Fibroblast of lung (primary cell): ENCODE results near the gene ACOD1. TPM values are rescaled to one million over a fixed set of nuclear protein-coding genes. Genes with fewer than 3 reads are reported as not detected.

Source experiments
- DNase-seq, 2 donors: peaks; one replicate each; pipeline versions ENCODE4 v3.0.0 to v3.0.0-alpha.2; 2010; ENCODE audit warnings: low read depth in 2 of 2
- H2AFZ ChIP-seq: 2 replicates; pipeline ENCODE4 v1.5.1; 2012; ENCODE audit warnings: low read length, control low read depth, inconsistent platforms
- H3K27ac ChIP-seq: 2 replicates; pipeline ENCODE4 v1.5.1; 2011; ENCODE audit warnings: low read length, control low read depth; ENCODE audit not compliant: insufficient read depth
- H3K27me3 ChIP-seq: 2 replicates; pipeline ENCODE4 v1.5.1; 2011; ENCODE audit warnings: mild to moderate bottlenecking, low read length; ENCODE audit not compliant: control insufficient read depth, insufficient read depth
- H3K36me3 ChIP-seq: 2 replicates; pipeline ENCODE4 v1.5.1; 2011; ENCODE audit warnings: low read length; ENCODE audit not compliant: control insufficient read depth, insufficient read depth
- H3K4me1 ChIP-seq: 2 replicates; pipeline ENCODE4 v1.5.1; 2011; ENCODE audit warnings: low read length; ENCODE audit not compliant: control insufficient read depth, insufficient read depth; ENCODE audit errors: extremely low read depth
- H3K4me2 ChIP-seq: 2 replicates; pipeline ENCODE4 v1.5.1; 2011; ENCODE audit warnings: low read length, control low read depth; ENCODE audit not compliant: insufficient read depth; ENCODE audit errors: extremely low read depth
- H3K4me3 ChIP-seq, 4 experiments: fragments of 200-600 bp in 1 of 4; sonication (generic) in 1 of 4; replicated peaks in 1 of 4; 2 replicates each; pipeline ENCODE4 v1.5.1; 2011 to 2016; ENCODE audit warnings: low read length in 4 of 4, low read depth in 3 of 4, mild to moderate bottlenecking in 3 of 4, control low read depth in 2 of 4, inconsistent platforms in 1 of 4, mixed read lengths in 1 of 4; ENCODE audit not compliant: insufficient read depth in 1 of 4; ENCODE audit errors: control extremely low read depth in 1 of 4
- H3K79me2 ChIP-seq: 2 replicates; pipeline ENCODE4 v1.5.1; 2012; ENCODE audit warnings: mild to moderate bottlenecking, low read length, inconsistent platforms; ENCODE audit not compliant: control insufficient read depth, insufficient read depth
- H3K9ac ChIP-seq: 2 replicates; pipeline ENCODE4 v1.5.1; 2011; ENCODE audit warnings: mild to moderate bottlenecking, low read length, control low read depth; ENCODE audit not compliant: insufficient read depth
- H3K9me3 ChIP-seq: 2 replicates; pipeline ENCODE4 v1.5.1; 2012; ENCODE audit warnings: low read depth, low read length; ENCODE audit not compliant: control insufficient read depth, insufficient read depth
- H4K20me1 ChIP-seq: 2 replicates; pipeline ENCODE4 v1.5.1; 2011; ENCODE audit warnings: low read length; ENCODE audit not compliant: control insufficient read depth, insufficient read depth; ENCODE audit errors: extremely low read depth
- CTCF ChIP-seq, 2 donors: IDR thresholded peaks in 1 of 2; conservative IDR thresholded peaks in 1 of 2; 1 replicate in 1 of 2; 2 replicates in 1 of 2; pipeline ENCODE4 v1.5.1; 2011 to 2012; ENCODE audit warnings: low read length in 2 of 2, control low read depth in 1 of 2, inconsistent platforms in 1 of 2, low read depth in 1 of 2, mild to moderate bottlenecking in 1 of 2
- EZH2 ChIP-seq: IDR thresholded peaks from 2 replicates; pipeline ENCODE4 v1.5.1; 2012; ENCODE audit warnings: low read length, control low read depth, mild to moderate bottlenecking; ENCODE audit errors: missing control alignments
- polyA plus RNA-seq, 2 donors: library from polyadenylated mRNA; depleted of rRNA in 1 of 2; stranded (reverse) in 1 of 2; unstranded in 1 of 2; fragments of >200 nt; gene quantifications; 2 replicates each; pipeline ENCODE4 v1.2.1, GENCODE V29; 2011 to 2012; ENCODE audit warnings: missing spikeins in 1 of 2
- total RNA-seq: library from RNA; depleted of rRNA; stranded (reverse); fragments of >200 nt; gene quantifications from 2 replicates; pipeline ENCODE4 v1.2.1, GENCODE V29; 2014

ACOD1 gene
- total and polyA plus RNA-seq, 2 donors (not counting 1 experiment from before 2014, with no cell fraction given) = not detected

GRCh38 chr13:76971215-76971614 is 22.9 kb downstream of the ACOD1 start:
- no peaks in the 10 kb centered on the region for H3K27me3 ChIP-seq
- no peaks in the 10 kb centered on the region for H3K36me3 ChIP-seq
- H3K9me3 ChIP-seq = no peaks in the 10 kb centered on the region
- H4K20me1 ChIP-seq = no peaks in the 10 kb centered on the region
- H3K4me2 ChIP-seq = no peak overlapping the region
- H3K9ac ChIP-seq = no peak overlapping the region
- H3K79me2 ChIP-seq = no peaks in the 10 kb centered on the region
- no peak overlapping the region for H3K27ac ChIP-seq
- no peak overlapping the region for H3K4me3 ChIP-seq
- H2AFZ ChIP-seq = no peak overlapping the region
- no peak for TF ChIP-seq EZH2
- no peak for TF ChIP-seq CTCF (conservative IDR thresholded peaks at IDR 0.05 in 1 of 2, IDR thresholded peaks at IDR 0.05 in 1 of 2; ENCODE audit: low read depth in 1 of 2, low read length in 2 of 2)
- H3K4me1 ChIP-seq = no peaks in the 10 kb centered on the region
- DNase-seq = no peak

GRCh38 chr13:76971851-76972829 is 23.8 kb downstream of the ACOD1 start:
- no peaks in the 10 kb centered on the region for H3K4me1 ChIP-seq
- H3K4me3 ChIP-seq = no peak overlapping the region
- H3K4me2 ChIP-seq = no peak overlapping the region
- H3K79me2 ChIP-seq = no peaks in the 10 kb centered on the region
- H4K20me1 ChIP-seq = no peaks in the 10 kb centered on the region
- H3K27me3 ChIP-seq = peaks cover 4% of the 10 kb centered on the region
- H3K9ac ChIP-seq = no peak overlapping the region
- no peak for DNase-seq
- no peak overlapping the region for H3K27ac ChIP-seq
- no peaks in the 10 kb centered on the region for H3K36me3 ChIP-seq
- H2AFZ ChIP-seq = no peak overlapping the region
- TF ChIP-seq EZH2 (no peak), CTCF (conservative IDR thresholded peaks at IDR 0.05 in 1 of 2, IDR thresholded peaks at IDR 0.05 in 1 of 2; ENCODE audit: low read depth in 1 of 2, low read length in 2 of 2) (no peak)
- no peaks in the 10 kb centered on the region for H3K9me3 ChIP-seq

- no peak overlapping the region for H3K4me3 ChIP-seq
- H3K36me3 ChIP-seq = no peaks in the 10 kb centered on the region
- TF ChIP-seq EZH2 (no peak), CTCF (conservative IDR thresholded peaks at IDR 0.05 in 1 of 2, IDR thresholded peaks at IDR 0.05 in 1 of 2; ENCODE audit: low read depth in 1 of 2, low read length in 2 of 2) (no peak)
- H3K9me3 ChIP-seq = no peaks in the 10 kb centered on the region
- DNase-seq = no peak
- H3K4me2 ChIP-seq = no peak overlapping the region
- no peaks in the 10 kb centered on the region for H4K20me1 ChIP-seq
- no peaks in the 10 kb centered on the region for H3K4me1 ChIP-seq
- peaks cover 4% of the 10 kb centered on the region for H3K27me3 ChIP-seq
- H3K9ac ChIP-seq = no peak overlapping the region
- H3K79me2 ChIP-seq = no peaks in the 10 kb centered on the region
- no peak overlapping the region for H3K27ac ChIP-seq
- no peak overlapping the region for H2AFZ ChIP-seq
Measured at GRCh38 chr13:76973920-76974617, 25.8 kb downstream of the ACOD1 start.
